SH-SY5Y (cell line): ENCODE results near the gene EFCAB6.

Experiments used
- GATA2 ChIP-seq: IDR thresholded peaks from 2 replicates; pipeline ENCODE4 v1.6.1; 2011; ENCODE audit warnings: mild to moderate bottlenecking, low read depth, low read length
- GATA3 ChIP-seq: IDR thresholded peaks from 2 replicates; pipeline ENCODE4 v1.6.1; 2011; ENCODE audit warnings: low read depth, mild to moderate bottlenecking, low read length, moderate library complexity

EFCAB6 gene

DNA sequence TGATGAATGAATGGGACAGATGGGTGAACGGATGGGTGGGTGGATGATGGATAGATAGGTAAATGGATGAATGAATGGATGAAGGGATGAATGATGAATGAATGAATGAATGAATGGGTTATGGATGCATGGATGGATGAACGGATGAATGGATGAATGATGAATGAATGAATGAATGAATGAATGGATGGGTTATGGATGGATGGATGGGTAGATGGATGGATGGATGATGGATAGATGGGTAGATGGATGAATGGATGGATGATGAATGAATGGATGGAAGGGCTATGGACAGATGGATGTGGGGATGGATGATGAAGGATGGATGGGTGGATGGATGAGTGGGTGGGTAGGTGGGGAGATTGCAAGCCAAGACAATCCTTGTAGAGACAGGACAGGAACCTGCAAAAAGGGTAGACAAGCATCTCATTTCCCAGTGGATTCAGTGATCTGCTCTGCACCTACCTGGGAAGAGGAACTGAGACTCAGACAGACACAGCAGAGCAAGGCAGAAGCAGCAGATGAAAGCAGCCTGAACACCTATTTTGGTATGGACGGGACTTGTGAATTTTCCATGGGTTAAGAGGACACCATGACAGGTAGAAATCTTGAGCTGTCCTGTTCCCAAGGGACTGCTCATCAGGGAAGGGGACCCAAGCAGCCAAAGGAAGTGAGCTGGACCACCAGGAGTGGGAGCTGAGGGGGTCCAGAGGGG lies 68.0 kb downstream of the EFCAB6 start:
- TF ChIP-seq GATA3 (no peak), GATA2 (no peak)

DNA sequence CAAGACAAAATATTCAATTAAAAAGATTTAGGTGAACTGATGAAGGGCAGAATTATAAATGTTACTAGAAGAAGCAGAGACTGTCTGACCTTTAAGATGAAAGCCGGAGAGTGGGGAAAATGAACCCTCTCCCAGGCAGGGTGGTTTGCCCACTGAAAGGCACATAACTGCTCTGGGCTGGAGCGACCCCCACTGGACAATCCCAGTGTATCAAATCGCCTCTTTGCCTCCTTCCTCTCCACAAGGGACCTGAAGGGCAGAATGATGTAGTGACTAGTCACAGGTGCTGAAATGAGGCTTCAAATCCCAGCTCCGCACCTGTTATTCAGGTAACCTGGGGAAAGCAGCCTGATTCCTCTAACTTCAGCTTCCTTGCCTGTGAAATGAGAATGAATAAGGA lies 69.0 kb downstream of the EFCAB6 start:
- TF ChIP-seq GATA2 = no peak
- no peak for TF ChIP-seq GATA3

DNA sequence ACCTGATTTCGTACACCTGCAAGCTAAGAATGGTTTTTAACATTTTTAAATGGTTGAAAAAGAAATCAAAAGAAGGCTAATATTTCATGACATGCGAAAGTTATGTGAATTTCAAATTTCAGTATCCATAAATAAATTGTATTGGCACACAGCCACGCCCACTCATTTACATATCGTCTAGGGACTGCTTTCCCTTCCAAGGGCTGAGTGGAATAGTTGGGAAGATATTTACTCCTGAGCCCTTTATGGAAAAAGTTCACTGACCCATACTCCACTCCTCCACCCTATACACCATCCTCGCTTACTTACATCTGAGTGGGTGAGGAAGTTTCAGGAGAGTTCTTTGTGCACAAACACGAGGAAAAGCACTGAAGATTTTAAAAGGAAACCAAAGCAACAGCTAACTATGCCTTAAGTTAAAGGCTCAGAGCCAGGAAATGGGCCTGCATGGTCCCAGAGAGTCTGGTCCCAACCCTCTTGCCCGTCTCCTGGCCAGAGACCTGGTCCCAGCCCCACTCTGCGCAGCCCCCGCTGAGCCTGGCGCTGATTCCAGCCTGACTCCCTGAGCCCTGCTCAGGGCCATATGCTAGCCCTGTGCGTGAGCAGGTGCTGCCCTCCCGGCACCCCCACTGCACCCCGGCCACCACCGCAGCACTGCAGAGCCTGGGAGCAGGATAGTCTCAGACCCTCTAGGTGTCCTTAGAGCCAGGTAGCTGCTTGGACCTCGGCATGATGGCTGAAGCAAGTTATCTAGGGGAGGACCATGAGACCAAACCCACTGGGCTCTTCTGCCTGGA lies 69.8 kb downstream of the EFCAB6 start:
- TF ChIP-seq GATA3 (no peak), GATA2 (no peak)

DNA sequence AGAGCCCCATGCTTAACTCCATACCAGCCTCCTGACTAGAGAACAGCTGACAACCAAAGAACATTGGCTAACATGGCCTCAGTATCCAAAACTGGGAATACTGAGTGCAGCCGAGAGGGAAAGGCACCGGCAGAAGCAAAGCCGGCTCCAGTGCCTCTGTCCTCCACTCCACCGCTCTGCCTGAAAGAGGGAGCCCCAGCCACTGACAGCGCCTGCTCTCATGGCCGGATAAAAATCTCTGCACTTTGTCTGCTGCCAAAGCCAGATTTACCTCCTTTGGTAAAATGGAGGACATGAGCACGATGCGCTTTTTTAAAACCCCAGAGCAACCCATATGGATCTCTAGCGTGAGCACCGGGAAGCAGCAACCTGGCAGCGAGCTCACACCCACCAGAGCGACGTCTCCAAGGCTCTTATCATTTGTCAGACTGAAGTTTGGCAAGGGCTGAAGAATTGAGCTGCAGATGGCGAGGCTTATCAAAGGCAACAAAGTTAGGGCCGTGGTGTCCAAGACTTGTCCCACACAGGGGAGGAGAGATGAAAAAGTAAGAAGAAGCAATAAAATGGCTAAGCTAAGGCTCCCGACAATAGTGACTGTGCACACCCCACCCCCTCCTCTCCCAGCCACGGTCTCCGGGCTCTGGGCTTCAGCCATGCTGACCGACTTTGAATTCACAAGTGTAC lies 71.4 kb downstream of the EFCAB6 start:
- TF ChIP-seq GATA3 (no peak), GATA2 (no peak)

DNA sequence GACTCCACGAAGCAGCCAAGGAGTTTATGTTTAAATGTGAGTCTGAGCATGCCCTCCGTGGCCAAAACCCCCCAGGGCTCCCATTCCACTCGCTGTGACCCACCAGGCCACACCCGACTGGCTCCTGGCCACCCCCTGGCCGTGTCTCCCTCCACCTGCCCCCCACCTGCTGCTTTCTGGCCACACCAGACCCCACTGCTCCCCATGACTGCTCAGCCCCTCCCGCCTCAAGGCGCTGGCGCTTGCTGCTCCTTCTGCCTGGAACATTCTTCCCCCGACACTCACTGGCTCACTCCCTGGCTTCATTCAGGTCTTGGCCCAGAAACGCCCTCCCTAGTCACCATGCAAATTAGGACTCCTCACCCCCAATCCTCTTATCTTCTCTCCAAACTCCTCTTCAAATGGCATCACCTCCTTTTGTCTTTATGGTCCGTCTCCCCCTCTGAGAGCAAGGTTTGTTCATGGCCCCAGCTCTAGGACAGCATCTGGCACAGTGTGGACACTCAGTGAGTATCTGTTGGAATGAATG lies 72.2 kb downstream of the EFCAB6 start:
- TF ChIP-seq GATA2 (no peak), GATA3 (no peak)

DNA sequence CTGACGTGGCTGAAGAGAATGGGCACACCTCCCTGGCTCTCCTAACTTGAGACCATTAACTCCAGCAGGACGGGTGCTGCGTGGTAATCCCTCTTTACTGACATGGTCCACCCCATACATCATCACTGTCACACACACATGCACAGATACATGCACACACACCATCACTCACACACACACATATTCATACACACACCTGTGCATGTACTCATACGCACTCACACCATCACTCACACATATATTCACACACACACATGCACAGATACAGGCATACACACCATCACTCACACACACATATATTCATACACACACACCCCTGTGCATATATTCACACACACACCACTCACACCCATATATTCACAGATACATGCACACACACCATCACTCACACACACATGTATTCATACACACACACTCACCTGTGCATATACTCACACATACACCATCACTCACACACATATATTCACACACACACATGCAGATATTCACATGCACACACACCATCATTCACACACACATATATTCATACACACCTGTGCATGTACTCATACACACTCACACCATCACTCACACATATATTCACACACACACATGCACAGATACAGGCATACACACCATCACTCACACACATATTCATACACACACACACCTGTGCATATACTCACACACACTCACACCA lies 74.8 kb downstream of the EFCAB6 start:
- TF ChIP-seq GATA2 (no peak), GATA3 (no peak)

DNA sequence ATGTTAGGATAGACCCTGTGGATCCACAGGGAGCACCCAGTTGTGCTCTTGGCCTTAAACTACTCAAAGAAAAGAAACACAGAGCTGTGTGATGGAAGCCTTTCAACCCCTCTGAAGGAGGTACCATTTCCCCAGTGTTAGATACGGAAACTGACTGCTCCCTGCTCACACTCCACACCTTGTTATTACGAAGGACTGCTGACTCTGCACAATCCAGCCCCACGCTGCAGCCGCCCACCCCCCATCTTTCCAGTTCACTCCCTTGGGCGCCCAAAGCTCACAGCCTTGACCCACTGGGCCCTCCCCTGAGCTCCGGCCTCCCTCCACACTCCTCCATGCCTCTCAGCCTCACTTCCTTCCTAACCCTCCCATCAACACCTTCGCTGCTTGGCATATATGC lies 75.5 kb downstream of the EFCAB6 start:
- TF ChIP-seq GATA2 (no peak), GATA3 (no peak)

DNA sequence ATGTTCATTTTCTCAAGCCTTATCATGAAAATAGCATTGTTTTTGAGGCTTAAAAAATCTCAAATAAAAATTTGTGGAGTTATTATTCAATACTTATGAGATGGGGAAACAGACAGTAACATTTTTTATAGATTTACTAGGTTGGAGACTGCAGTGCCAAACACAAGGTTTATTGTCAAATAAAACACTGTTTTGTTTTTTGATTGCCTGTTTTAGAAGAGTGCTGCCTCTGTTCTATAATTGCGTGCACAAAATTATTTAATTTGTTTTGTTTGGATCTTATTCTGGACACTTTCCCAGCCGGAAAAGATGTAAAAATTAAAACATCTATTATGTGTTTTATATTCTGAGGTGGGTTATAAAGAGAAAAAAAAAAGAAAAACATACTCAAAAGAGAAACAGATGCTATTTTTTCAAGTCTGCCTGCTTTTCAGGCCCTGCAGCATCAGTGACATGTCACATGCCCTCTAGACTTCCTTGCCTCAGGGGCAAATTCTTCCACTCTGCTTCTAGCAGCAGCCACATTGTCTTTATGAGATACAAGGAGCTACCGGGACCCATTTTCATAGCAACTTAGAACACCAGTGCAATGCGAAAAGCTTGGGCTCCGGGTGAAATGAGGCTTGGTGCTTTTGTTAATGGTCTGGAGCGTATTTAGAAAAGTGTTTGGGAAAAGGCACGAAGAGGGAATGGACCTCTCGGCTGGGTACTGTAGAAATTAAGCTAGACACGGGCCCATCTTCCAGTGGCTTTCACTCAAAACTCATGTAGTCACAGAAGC lies 77.5 kb downstream of the EFCAB6 start:
- TF ChIP-seq GATA2 (no peak), GATA3 (no peak)

DNA sequence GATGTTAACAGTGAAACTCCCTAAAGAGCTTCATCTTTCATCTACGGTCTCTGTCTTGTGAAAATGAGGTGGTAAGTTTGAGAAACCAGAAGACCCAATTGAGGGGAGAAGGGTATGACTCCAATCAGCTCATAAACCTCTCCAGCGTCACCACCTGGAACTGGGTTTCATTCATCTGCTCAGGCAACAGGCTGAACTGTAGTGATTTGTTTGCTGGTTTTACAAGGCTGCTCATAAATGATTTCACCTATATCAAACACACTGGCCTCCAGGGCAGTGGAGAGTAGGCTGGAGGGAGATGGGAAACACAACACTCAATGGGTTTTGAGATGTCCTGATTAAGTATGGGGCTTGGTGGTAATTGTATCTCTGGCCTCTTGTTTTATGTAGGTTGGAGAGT lies 79.0 kb downstream of the EFCAB6 start:
- TF ChIP-seq GATA3 (no peak), GATA2 (no peak)

DNA sequence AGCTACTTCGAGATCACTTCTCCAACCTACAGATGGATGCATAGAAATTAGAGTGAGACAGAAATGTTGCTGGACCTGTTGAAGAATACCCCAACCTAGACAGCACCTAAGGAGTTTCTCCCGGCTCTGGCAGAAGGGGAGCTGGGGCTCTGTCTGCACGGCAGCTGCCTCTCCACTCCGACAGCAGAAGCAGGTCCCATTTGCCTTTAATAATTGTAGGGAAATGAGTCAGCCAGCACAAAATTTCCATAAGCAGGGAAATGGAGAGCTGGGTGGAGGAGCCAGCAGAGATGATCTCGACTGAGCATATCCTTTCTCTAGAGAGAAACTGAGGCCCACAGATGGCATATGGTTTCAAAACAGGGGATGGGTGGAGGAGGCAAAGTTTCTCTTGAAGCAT lies 80.1 kb downstream of the EFCAB6 start:
- TF ChIP-seq GATA2 (no peak), GATA3 (no peak)

DNA sequence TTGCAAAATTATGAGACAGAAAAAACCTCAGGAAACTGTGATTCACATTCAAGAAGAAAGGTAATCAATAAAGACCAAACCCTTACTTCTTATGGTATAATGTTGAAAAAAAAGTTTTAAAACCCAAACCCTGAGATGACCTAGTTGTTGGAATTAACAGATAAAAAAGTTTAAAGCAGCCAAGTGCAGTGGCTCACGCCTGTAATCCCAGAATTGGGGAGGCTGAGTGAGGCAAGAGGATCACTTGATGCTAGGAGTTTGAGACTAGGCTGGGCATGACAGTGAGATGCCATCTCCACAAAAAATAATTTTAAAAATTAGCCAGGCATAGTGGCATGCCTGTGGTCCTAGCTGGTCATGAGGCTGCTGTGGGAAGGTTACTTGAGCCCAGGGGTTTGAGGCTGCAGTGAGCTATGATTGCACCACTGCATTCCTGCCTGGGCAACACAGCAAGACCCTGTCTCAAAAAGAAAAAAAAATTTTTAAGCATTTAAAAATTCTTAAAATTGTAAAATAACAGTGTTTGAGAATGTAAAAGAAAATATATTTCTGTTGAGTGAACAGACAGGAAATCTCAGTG lies 85.1 kb downstream of the EFCAB6 start:
- TF ChIP-seq GATA2 = no peak
- TF ChIP-seq GATA3 = no peak

DNA sequence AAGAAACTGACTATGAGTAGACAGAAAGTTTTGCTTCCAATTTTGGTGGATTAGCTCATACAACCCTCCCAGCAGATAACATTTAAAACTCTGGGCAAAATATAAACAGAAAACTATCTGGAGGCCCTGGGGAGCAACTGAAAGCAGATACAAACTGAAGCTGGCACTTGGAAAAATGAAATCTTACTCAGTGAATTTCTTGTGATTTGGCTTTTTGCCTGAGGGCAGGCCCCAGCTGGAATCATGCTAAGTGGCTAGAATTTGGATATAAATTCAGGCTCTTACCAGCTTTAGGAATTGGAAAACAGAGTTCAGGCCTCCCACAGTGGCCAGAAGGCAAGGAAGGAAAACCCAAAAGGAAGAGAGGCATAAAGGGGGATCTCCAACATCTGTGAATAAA lies 85.8 kb downstream of the EFCAB6 start:
- TF ChIP-seq GATA2 (no peak), GATA3 (no peak)

DNA sequence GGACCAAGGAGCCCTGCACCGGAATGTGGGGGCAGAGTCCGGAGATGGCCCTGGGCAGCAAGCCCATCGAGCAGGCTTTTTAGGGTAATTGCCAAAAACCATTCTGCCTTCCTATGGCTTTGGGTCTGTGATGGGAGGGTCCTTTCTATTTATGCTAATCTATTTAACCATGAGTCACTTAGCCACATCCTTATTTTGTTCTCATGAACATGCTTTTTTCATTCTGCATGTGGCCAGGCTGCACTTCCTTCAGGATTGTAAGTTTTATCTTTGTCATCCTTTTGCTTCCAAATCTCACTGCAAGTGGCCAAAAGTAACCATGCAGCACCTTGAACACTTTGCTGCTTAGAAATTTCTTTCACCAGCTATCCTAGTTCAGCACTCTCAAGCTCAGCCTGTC lies 88.3 kb downstream of the EFCAB6 start:
- no peak for TF ChIP-seq GATA2
- no peak for TF ChIP-seq GATA3

DNA sequence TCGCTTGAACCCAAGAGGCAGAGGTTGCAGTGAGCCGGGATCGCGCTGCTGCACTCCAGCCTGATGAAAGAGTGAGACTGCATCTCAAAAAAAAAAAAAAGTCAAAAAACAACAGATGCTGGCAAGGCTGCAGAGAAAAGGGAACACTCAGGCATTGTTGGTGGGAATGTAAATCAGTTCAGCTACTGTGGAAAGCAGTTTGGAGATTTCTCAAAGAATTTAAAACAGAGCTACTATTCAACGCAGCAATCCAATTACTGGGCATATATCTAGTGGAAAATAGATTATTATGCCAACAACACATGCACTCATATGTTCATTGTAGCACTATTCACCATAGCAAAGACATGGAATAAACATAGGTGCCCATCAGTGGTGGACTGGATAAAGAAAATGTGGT lies 89.7 kb downstream of the EFCAB6 start:
- TF ChIP-seq GATA3 (no peak), GATA2 (no peak)
